H9 (cell line): ENCODE results near the gene DIS3L2. TPM values are rescaled to one million over a fixed set of nuclear protein-coding genes. Genes with fewer than 3 reads are reported as not detected.

Experiments
- DNase-seq: peaks from one replicate; pipeline ENCODE4 v3.0.0-alpha.2; 2017
- H2AFZ ChIP-seq: one replicate; pipeline ENCODE4 v1.6.1; 2013; ENCODE audit warnings: mild to moderate bottlenecking, low read length, control low read depth, moderate library complexity
- H2AK5ac ChIP-seq: 2 replicates; pipeline ENCODE4 v1.6.1; 2013; ENCODE audit warnings: low read length, control low read depth, mixed read lengths; ENCODE audit not compliant: insufficient read length
- H2BK120ac ChIP-seq: one replicate; pipeline ENCODE4 v1.6.1; 2013; ENCODE audit warnings: low read depth, mild to moderate bottlenecking, low read length, control low read depth, inconsistent platforms; ENCODE audit not compliant: poor library complexity, severe bottlenecking
- H2BK12ac ChIP-seq: 2 replicates; pipeline ENCODE4 v1.6.1; 2013; ENCODE audit warnings: low read length, control low read depth, mixed read lengths, low read depth; ENCODE audit not compliant: insufficient read length
- H2BK15ac ChIP-seq: 2 replicates; pipeline ENCODE4 v1.6.1; 2013; ENCODE audit warnings: low read depth, low read length, control low read depth
- H2BK20ac ChIP-seq: one replicate; pipeline ENCODE4 v1.6.1; 2013; ENCODE audit warnings: low read depth, mild to moderate bottlenecking, low read length, control low read depth, inconsistent platforms; ENCODE audit not compliant: poor library complexity, severe bottlenecking
- H2BK5ac ChIP-seq: 2 replicates; pipeline ENCODE4 v1.6.1; 2013; ENCODE audit warnings: low read length, control low read depth, mixed read lengths; ENCODE audit not compliant: insufficient read length
- H3K14ac ChIP-seq: 2 replicates; pipeline ENCODE4 v1.6.1; 2013; ENCODE audit warnings: low read length, control low read depth; ENCODE audit not compliant: insufficient read depth
- H3K18ac ChIP-seq: 2 replicates; pipeline ENCODE4 v1.6.1; 2013; ENCODE audit warnings: low read depth, mild to moderate bottlenecking, mixed read lengths, low read length, control low read depth; ENCODE audit not compliant: insufficient read length
- H3K23ac ChIP-seq: 2 replicates; pipeline ENCODE4 v1.6.1; 2013; ENCODE audit warnings: low read length, control low read depth, mixed read lengths, low read depth; ENCODE audit not compliant: insufficient read length
- H3K23me2 ChIP-seq: 2 replicates; pipeline ENCODE4 v1.6.1; 2013; ENCODE audit warnings: low read depth, mild to moderate bottlenecking, mixed read lengths, low read length, control low read depth; ENCODE audit not compliant: insufficient read length, poor library complexity, severe bottlenecking
- H3K27ac ChIP-seq: 2 replicates; pipeline ENCODE4 v1.5.1; 2013; ENCODE audit warnings: low read length, control low read depth, mixed read lengths, low read depth; ENCODE audit not compliant: insufficient read length
- H3K27me3 ChIP-seq: 2 replicates; pipeline ENCODE4 v1.6.1; 2013; ENCODE audit warnings: low read length, control low read depth, inconsistent platforms; ENCODE audit not compliant: insufficient read depth
- H3K4ac ChIP-seq: 2 replicates; pipeline ENCODE4 v1.6.1; 2013; ENCODE audit warnings: low read depth, mild to moderate bottlenecking, control low read depth, inconsistent platforms, low read length, moderate library complexity
- H3K4me1 ChIP-seq: 2 replicates; pipeline ENCODE4 v1.6.1; 2013; ENCODE audit warnings: low read length, control low read depth, inconsistent platforms; ENCODE audit not compliant: insufficient read depth
- H3K4me2 ChIP-seq: 2 replicates; pipeline ENCODE4 v1.6.1; 2013; ENCODE audit warnings: low read length, control low read depth, mixed read lengths; ENCODE audit not compliant: insufficient read length, insufficient read depth
- H3K56ac ChIP-seq: 2 replicates; pipeline ENCODE4 v1.6.1; 2013; ENCODE audit warnings: low read depth, mild to moderate bottlenecking, mixed read lengths, low read length, control low read depth; ENCODE audit not compliant: insufficient read length
- H3K79me1 ChIP-seq: 2 replicates; pipeline ENCODE4 v1.6.1; 2013; ENCODE audit warnings: low read depth, mild to moderate bottlenecking, moderate library complexity, low read length, control low read depth, inconsistent platforms; ENCODE audit not compliant: insufficient read depth, poor library complexity, severe bottlenecking
- H3K79me2 ChIP-seq: 2 replicates; pipeline ENCODE4 v1.6.1; 2013; ENCODE audit warnings: low read length, control low read depth, inconsistent platforms; ENCODE audit not compliant: insufficient read depth
- H3K9ac ChIP-seq: 2 replicates; pipeline ENCODE4 v1.6.1; 2013; ENCODE audit warnings: low read length, control low read depth, mixed read lengths; ENCODE audit not compliant: insufficient read length; ENCODE audit errors: extremely low read depth
- H3K9me3 ChIP-seq: one replicate; pipeline ENCODE4 v1.6.1; 2013; ENCODE audit warnings: low read depth, low read length, inconsistent platforms; ENCODE audit not compliant: control insufficient read depth
- H3T11ph ChIP-seq: one replicate; pipeline ENCODE4 v1.6.1; 2013; ENCODE audit warnings: mild to moderate bottlenecking, low read length, control low read depth, inconsistent platforms
- H4K20me1 ChIP-seq: one replicate; pipeline ENCODE4 v1.6.1; 2013; ENCODE audit not compliant: control insufficient read depth, insufficient read length, insufficient read depth
- H4K5ac ChIP-seq: 2 replicates; pipeline ENCODE4 v1.6.1; 2013; ENCODE audit warnings: low read depth, mild to moderate bottlenecking, mixed read lengths, low read length, control low read depth; ENCODE audit not compliant: insufficient read length
- H4K8ac ChIP-seq: replicated peaks from 2 replicates; pipeline ENCODE4 v1.6.1; 2013; ENCODE audit warnings: low read length, control low read depth, mixed read lengths, low read depth; ENCODE audit not compliant: insufficient read length
- H4K91ac ChIP-seq: 2 replicates; pipeline ENCODE4 v1.6.1; 2013; ENCODE audit warnings: low read depth, mild to moderate bottlenecking, moderate library complexity, mixed read lengths, low read length, control low read depth; ENCODE audit not compliant: insufficient read length
- H3K27ac Mint-ChIP-seq, 3 experiments: 2 replicates in 2 of 3; 3 replicates in 1 of 3; pipeline ENCODE4 v1.8.0; 2020 to 2021; ENCODE audit warnings: mixed read lengths in 3 of 3, mild to moderate bottlenecking in 1 of 3, moderate library complexity in 1 of 3
- H3K27me3 Mint-ChIP-seq: 2 replicates; pipeline ENCODE4 v1.8.0; 2021; ENCODE audit warnings: low read depth, mild to moderate bottlenecking, moderate library complexity, mixed read lengths
- H3K36me3 Mint-ChIP-seq, 3 experiments: 2 replicates in 2 of 3; 3 replicates in 1 of 3; pipeline ENCODE4 v1.8.0; 2020 to 2021; ENCODE audit warnings: low read depth in 3 of 3, mixed read lengths in 3 of 3; ENCODE audit not compliant: insufficient read depth in 1 of 3
- H3K4me1 Mint-ChIP-seq, 2 experiments: 2 replicates each; pipeline ENCODE4 v1.8.0; 2020; ENCODE audit warnings: mixed read lengths in 2 of 2
- H3K4me3 Mint-ChIP-seq, 2 experiments: 2 replicates in 1 of 2; 3 replicates in 1 of 2; pipeline ENCODE4 v1.8.0; 2020 to 2021; ENCODE audit warnings: mild to moderate bottlenecking in 2 of 2, mixed read lengths in 2 of 2, moderate library complexity in 1 of 2
- H3K9me3 Mint-ChIP-seq, 2 experiments: 2 replicates in 1 of 2; 3 replicates in 1 of 2; pipeline ENCODE4 v1.8.0; 2020; ENCODE audit warnings: mild to moderate bottlenecking in 2 of 2, mixed read lengths in 2 of 2, moderate library complexity in 1 of 2
- WGBS: extraction: QIAGEN DNeasy Blood & Tissue Kit; methylation state at CpG from one replicate; pipeline ENCODE4 v1.1.7; 2013; ENCODE audit warnings: missing lambda C conversion rate, low lambda C conversion rate, mixed read lengths; ENCODE audit not compliant: insufficient read length; ENCODE audit errors: extremely low coverage; 5-methylcytosine and 5-hydroxymethylcytosine counted together
- total RNA-seq: library from RNA; stranded (reverse); gene quantifications from 2 replicates; pipeline ENCODE4 v1.2.1, GENCODE V29; 2021
- TF ChIP-seq, protein P1 (sequence below): fragments of 200-600 bp; sonication (generic); conservative IDR thresholded peaks from 3 replicates; pipeline ENCODE4 v1.8.0; 2021; ENCODE audit warnings: antibody characterized with exemption, mild to moderate bottlenecking

DIS3L2 gene
- total RNA-seq, 1 experiment from 2014 or later: 28.1 TPM

DNA sequence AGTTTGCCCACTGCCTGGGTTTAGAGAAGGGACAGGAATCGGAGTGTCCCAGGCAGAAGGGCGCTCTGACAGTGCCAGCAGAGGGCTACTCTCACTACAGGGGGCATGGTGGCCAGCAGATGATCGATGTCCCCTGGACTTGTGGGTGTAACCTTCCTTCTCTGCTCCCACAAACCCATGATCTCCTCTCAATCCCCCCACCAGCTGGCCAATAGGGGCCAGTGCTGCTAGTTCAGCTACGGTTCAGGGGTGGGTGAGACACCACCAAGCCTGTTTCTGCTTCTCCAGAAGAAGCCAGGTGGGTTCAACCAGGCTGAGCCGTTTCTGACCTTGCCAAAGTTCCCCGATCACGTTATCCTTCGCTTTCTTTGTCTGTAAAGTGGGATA is 36.6 kb upstream of the DIS3L2 start:
- Histone ChIP-seq H4K8ac (no peak overlapping the region), H2BK20ac (no peak overlapping the region), H3K79me1 (no peaks in the 10 kb centered on the region), H3K9me3 (no peaks in the 10 kb centered on the region), H4K20me1 (no peaks in the 10 kb centered on the region), H3K79me2 (no peaks in the 10 kb centered on the region), H3K56ac (no peak overlapping the region), H3K23me2 (peaks cover 21% of the 10 kb centered on the region), H2AFZ (no peak overlapping the region), H2AK5ac (no peak overlapping the region), H4K91ac (no peak overlapping the region), H3K9ac (no peak overlapping the region), H3K14ac (no peak overlapping the region), H2BK5ac (no peak overlapping the region), H3K27ac (no peak overlapping the region), H3K27me3 (peaks cover 22% of the 10 kb centered on the region; the same call in 1 of the 2 replicates), H3K23ac (no peak overlapping the region), H2BK12ac (no peak overlapping the region), H2BK120ac (no peak overlapping the region), H2BK15ac (no peak overlapping the region), H3K18ac (no peak overlapping the region), H3K4me1 (no peaks in the 10 kb centered on the region; the same call in 1 of the 2 replicates), H3K4ac (no peak overlapping the region), H3K4me2 (peak overlapping the region; percentile 71), H3T11ph (no peak overlapping the region), H4K5ac (no peak overlapping the region)
- Mint-ChIP-seq H3K36me3 (no peaks in the 10 kb centered on the region), H3K9me3 (no peaks in the 10 kb centered on the region), H3K27ac (no peak overlapping the region; a peak in 1 of 7 replicates), H3K4me3 (peak overlapping the region; percentile 10 to 50), H3K27me3 (peaks cover 62% of the 10 kb centered on the region), H3K4me1 (peaks cover 17 to 24% of the 10 kb centered on the region in 2 experiments)
- no CpG with 5 or more reads among the region's 8 CpGs for WGBS
- TF ChIP-seq, protein P1, sequence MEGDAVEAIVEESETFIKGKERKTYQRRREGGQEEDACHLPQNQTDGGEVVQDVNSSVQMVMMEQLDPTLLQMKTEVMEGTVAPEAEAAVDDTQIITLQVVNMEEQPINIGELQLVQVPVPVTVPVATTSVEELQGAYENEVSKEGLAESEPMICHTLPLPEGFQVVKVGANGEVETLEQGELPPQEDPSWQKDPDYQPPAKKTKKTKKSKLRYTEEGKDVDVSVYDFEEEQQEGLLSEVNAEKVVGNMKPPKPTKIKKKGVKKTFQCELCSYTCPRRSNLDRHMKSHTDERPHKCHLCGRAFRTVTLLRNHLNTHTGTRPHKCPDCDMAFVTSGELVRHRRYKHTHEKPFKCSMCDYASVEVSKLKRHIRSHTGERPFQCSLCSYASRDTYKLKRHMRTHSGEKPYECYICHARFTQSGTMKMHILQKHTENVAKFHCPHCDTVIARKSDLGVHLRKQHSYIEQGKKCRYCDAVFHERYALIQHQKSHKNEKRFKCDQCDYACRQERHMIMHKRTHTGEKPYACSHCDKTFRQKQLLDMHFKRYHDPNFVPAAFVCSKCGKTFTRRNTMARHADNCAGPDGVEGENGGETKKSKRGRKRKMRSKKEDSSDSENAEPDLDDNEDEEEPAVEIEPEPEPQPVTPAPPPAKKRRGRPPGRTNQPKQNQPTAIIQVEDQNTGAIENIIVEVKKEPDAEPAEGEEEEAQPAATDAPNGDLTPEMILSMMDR: no peak
- DNase-seq: no peak
